ENCODE results near the gene PTRHD1.

Gene PTRHD1

DNA sequence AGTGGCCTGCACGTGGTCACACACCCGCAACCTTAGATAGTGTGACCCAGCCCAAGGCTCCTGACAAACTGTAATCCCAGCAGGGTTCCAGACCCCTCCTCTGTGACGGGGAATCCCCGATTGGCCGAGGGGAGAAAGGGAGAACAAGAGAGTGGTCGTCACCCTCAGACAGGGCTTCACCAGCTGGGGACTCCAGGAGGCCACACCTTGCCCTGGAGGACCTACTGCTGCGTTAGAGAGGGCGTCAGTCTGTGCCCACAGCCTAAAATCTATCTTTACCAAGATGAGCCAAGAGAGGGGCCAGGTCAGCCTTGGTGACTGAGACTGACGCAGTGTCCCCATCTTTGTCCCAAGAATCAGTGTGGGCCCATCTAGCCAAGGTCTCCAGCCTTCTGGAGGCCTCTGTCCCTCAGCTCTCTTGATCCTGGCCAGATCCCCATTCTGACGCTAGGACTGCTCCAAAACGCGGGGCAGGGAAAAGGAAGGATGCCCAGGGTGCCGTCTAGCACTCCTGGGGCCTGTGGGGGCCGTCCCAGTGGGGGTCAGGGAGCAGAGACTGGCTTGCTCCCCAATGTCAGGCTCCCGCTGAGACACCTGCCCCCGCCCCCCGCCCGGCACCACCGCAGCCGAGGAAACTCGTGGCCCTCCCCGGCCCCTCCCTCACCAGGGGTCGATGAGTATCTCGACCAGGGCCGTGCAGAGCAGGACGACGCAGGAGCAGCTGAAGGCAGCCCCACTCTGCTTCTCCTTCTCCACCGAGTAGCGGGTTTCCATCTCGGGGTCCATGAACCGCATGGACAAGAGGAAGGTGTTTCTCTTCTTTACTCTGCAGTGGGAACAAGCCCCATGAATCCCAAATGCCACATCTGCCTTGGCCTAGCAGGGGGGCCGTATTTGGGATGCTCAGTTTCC is 40.9 kb upstream of the PTRHD1 start:
- H3K9me3 Mint-ChIP-seq, result no peaks in the 10 kb centered on the region
- H3K36me3 Mint-ChIP-seq (ENCODE audit: low read depth), result peaks cover 15% of the 10 kb centered on the region
- intact Hi-C loops (cut with micrococcal nuclease), result no loop called here
- H3K4me1 Mint-ChIP-seq (ENCODE audit: low read depth), result no peaks in the 10 kb centered on the region
- no peak overlapping the region for H3K4me3 Mint-ChIP-seq
- H3K27me3 Mint-ChIP-seq, result no peaks in the 10 kb centered on the region
- H3K27ac Mint-ChIP-seq, result no peak overlapping the region

DNA sequence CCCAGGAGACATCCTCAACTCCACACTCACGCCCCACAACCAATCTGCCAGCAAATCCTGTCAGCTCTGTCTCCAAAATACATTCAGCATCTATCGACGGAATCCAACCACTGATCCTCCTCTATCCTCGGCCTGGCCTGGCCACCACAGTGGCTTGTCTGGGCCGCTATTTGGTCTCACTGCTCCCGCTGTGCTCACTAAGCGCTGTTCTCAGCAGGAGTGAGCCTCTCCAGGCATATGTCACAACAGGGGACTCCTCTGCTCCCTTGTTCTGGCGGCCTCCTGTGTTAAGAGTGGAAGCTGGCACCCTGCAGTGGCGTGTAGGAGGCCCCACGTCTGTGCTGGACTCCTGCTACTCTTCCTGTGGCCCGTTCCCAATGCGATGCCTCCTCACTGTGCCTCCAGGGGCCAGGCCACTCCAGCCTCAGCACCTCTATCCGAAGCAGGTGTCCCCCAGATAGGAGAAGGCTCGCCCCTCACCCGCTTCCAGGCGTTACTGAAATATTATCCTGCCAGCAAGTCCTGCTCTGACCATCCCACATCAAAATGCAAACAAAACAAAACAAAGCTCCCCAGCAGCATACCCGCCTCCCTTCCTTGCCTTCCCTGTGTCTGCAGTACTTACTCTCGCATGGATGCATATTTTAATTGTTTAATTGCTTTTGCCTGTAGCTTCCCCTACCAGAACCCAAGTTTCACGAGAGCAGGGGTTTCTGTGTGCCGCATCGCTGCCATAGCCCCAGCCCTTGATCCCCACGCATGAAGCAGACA is 39.9 kb upstream of the PTRHD1 start:
- Mint-ChIP-seq H3K27me3 (no peaks in the 10 kb centered on the region), H3K27ac (no peak overlapping the region), H3K36me3 (ENCODE audit: low read depth) (peaks cover 15% of the 10 kb centered on the region), H3K4me3 (no peak overlapping the region), H3K9me3 (no peaks in the 10 kb centered on the region), H3K4me1 (ENCODE audit: low read depth) (no peaks in the 10 kb centered on the region)
- intact Hi-C loops (cut with micrococcal nuclease), result no loop called here

DNA sequence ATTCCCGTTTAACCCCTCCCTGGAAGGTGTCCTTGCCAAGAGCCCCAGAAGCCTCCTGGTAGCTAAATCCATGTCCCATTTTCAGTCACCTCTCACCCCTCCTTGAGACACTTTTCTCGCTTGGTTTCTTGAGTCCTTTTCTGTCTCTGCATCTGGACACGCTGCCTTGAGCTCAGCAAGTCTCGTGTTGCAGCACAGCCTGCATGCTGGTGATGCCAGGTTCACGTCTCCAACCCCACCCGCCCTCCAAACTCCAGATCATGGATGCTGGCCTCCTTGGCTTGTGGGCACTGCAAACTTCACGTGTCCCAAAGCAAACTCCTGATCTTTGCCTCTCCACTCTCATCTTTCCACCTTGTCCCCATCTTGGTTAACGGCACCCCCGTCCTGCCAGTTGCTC is 39.3 kb upstream of the PTRHD1 start:
- intact Hi-C loops (cut with micrococcal nuclease), result no loop called here
- no peak overlapping the region for H3K4me3 Mint-ChIP-seq
- no peaks in the 10 kb centered on the region for H3K27me3 Mint-ChIP-seq
- H3K9me3 Mint-ChIP-seq, result no peaks in the 10 kb centered on the region
- peaks cover 15% of the 10 kb centered on the region for H3K36me3 Mint-ChIP-seq (ENCODE audit: low read depth)
- no peak overlapping the region for H3K27ac Mint-ChIP-seq
- peaks cover 3% of the 10 kb centered on the region for H3K4me1 Mint-ChIP-seq (ENCODE audit: low read depth)

DNA sequence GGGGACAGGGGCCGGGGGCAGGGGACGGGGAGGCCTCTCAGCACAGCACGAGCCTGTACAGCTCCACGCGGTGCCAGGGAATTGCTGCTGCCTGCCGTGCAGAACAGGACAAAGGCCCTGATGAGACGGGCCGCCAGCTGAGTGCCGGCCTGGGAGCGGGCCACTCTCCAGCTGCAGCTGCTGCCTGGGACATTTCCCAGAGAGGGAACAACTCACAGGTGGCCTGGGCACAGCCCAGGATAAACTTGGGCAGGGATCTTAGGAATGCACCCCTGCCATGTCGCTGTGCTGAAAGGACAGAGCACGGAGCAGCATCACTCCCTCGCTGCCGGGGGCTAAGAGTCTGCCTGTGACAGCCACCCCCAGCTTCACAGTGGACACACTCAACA is 38.9 kb upstream of the PTRHD1 start:
- Mint-ChIP-seq H3K27ac (no peak overlapping the region), H3K4me1 (ENCODE audit: low read depth) (peaks cover 8% of the 10 kb centered on the region), H3K9me3 (no peaks in the 10 kb centered on the region), H3K27me3 (no peaks in the 10 kb centered on the region), H3K4me3 (no peak overlapping the region), H3K36me3 (ENCODE audit: low read depth) (peaks cover 13% of the 10 kb centered on the region)
- intact Hi-C loops (cut with micrococcal nuclease), result no loop called here

DNA sequence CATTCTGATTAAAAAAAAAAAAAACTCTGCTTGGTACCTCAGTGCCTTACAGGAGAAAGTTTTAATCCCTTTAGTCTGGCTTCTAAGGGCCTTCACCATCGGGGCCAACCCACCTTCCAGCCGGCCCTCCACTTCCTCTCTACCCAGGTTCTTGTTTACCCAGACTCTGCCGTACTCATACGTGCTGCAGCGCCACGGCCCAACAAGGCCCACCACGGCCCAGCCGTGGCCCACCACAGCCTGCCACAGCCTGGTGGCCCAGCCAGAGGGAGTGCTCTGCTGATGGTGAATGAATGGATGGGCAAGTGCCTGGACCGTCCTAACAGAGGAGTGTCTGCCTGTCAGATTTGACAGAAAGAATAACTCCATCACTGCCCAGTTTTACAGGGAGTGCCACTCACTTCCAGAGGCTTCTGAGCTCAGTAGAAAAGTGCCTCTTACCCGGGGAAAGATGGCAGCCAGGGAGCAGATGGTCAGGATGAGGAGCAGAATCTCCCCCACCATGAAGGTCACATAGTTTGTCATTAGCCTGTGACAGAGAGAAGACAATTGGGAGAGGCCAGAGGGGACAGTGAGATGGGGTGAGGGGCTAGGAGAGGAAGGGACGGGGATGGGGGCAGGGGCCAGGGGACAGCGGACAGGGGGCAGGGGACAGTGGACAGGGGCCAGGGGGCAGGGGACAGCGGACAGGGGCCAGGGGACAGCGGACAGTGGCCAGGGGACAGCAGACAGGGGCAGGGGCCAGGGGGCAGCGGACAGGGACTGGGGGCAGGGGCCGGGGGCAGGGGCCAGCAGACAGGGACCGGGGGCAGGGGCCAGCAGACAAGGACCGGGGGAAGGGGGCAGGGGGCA is 38.3 kb upstream of the PTRHD1 start:
- Mint-ChIP-seq H3K4me3 (no peak overlapping the region), H3K9me3 (no peaks in the 10 kb centered on the region), H3K4me1 (ENCODE audit: low read depth) (peaks cover 8% of the 10 kb centered on the region), H3K27ac (no peak overlapping the region), H3K36me3 (ENCODE audit: low read depth) (peaks cover 6% of the 10 kb centered on the region), H3K27me3 (no peaks in the 10 kb centered on the region)
- intact Hi-C loops (cut with micrococcal nuclease), result no loop called here

DNA sequence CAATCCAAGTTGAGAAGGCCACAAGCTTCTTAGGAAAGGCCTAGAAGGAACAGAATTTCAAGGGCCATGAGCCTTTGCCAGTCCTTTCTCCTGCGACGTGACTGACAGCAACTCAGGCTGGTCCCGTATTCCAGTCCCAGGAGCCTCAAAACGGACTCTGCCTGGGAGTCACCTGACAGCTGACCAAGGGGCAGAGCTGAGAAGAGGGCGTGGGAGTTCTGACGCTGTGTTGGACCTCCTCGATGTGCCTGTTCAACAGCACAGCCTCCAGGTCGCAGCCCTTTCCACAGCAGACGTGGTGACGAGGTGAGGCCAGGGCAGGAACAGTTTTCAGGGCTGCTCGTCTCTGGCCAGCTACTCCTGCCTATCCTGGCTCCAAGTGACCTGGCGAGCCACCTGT is 37.6 kb upstream of the PTRHD1 start:
- no peaks in the 10 kb centered on the region for H3K27me3 Mint-ChIP-seq
- H3K4me3 Mint-ChIP-seq, result no peak overlapping the region
- H3K4me1 Mint-ChIP-seq (ENCODE audit: low read depth), result peaks cover 8% of the 10 kb centered on the region
- no peak overlapping the region for H3K27ac Mint-ChIP-seq
- no peaks in the 10 kb centered on the region for H3K9me3 Mint-ChIP-seq
- intact Hi-C loops (cut with micrococcal nuclease), result no loop called here
- no peaks in the 10 kb centered on the region for H3K36me3 Mint-ChIP-seq (ENCODE audit: low read depth)

DNA sequence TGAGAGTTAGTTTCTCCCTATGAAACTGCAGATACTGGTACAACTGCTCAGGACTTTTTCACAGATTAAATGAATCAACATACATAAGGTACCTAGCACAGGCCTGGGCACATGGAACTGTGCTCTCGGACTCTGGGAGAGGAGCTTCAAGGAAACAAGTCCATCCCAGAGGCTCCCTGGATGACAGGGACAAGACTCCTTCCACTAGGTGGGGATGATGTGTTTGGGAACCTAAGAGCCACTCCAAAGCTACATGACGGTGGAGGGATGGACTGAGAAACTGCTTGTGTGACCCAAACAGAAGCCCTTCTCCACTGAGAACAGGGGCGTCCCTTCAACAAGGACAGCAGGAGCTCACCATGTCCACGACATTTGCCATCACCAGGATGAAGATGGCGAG is 37.2 kb upstream of the PTRHD1 start:
- H3K9me3 Mint-ChIP-seq, result no peaks in the 10 kb centered on the region
- intact Hi-C loops (cut with micrococcal nuclease), result no loop called here
- H3K27ac Mint-ChIP-seq, result no peak overlapping the region
- H3K4me1 Mint-ChIP-seq (ENCODE audit: low read depth), result peaks cover 8% of the 10 kb centered on the region
- H3K4me3 Mint-ChIP-seq, result no peak overlapping the region
- no peaks in the 10 kb centered on the region for H3K36me3 Mint-ChIP-seq (ENCODE audit: low read depth)
- H3K27me3 Mint-ChIP-seq, result no peaks in the 10 kb centered on the region

DNA sequence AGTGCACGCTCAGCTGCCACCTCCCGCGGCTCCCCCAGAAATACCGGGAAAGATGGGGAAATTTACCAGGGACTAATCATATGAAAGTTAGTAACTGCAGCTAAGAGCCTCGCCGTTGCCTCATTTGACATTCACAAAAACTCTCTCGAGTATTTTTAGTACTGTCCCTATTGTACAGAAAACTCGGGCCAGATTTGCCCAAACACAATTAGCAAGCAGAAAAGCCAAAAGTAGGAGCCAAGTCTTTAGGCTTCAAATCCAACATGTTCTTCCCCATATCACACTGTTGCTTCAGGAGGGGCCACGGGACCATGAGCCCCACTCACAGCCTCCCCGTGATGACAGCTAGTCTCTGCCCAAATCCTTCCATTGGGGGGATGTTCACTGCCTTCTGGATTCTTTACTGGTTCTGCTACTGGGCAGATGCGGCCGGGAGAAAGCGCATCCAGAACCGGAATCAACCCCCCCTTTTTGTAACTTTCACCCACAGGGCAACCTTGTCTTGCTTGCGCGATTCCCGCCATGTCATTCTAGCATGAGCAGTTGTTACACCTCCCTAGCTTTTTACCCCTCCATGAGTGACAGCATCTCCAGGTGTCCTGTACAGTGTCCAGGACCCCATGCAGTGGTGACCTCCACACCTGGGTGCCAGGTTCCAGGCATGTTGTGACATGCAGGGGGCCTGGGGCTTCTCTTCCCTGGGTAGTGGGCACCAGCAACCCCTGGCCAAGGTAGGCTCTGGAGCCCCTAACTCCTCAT is 35.2 kb upstream of the PTRHD1 start:
- Mint-ChIP-seq H3K4me1 (ENCODE audit: low read depth) (peaks cover 8% of the 10 kb centered on the region), H3K27ac (no peak overlapping the region), H3K9me3 (no peaks in the 10 kb centered on the region), H3K4me3 (no peak overlapping the region), H3K36me3 (ENCODE audit: low read depth) (peaks cover 9% of the 10 kb centered on the region), H3K27me3 (no peaks in the 10 kb centered on the region)
- intact Hi-C loops (cut with micrococcal nuclease), result no loop called here

DNA sequence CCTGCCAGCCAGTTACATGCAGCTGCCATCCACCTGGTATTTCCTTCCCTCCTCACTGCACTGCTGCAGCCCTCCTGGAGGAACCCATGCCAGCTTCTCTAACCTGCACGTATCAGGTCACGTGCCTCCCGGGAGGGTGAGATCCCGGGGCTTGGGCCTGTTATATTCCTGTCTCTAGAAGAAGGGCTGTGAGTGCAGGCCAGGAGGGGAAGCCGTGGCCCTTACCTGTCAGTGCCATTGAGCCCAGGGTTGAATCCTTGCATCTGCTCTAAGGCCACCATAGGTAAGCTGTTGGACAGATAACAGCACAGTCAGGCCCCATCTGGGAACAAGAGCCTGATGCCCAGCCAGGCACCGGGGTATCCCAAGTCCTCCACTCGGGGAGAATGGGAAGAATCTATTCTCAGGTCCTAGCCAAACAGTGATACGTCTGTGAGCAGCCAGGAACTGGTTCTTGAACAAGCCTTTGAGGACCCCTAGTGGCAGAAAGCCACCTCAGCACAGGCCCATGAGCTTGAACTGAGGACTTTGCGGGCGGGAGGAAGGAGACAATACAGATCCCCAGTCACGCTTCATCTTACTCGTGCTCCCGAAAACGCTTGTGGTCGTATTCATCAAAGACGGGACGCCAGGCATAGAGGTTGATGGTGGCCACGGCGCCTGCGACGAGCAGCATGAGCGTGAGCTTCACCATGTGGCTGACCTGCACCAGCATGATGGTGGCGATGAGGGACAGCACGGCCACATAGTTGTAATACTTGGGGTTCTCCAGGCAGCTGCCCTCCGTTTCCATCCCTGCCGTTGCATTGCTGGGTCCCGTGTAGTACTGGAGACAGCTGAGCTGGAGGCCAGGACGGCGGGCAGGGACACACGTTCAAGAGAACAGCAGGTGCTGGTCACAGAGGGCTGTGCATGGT is 34.4 kb upstream of the PTRHD1 start:
- peaks cover 8% of the 10 kb centered on the region for H3K4me1 Mint-ChIP-seq (ENCODE audit: low read depth)
- H3K9me3 Mint-ChIP-seq, result no peaks in the 10 kb centered on the region
- intact Hi-C loops (cut with micrococcal nuclease), result loop anchor here (1.0 to 2.0 kb wide), 2 partner anchors 215 to 417 kb away; no protein-coding TSS in a partner anchor
- no peak overlapping the region for H3K27ac Mint-ChIP-seq
- H3K36me3 Mint-ChIP-seq (ENCODE audit: low read depth), result peaks cover 18% of the 10 kb centered on the region
- no peak overlapping the region for H3K4me3 Mint-ChIP-seq
- no peaks in the 10 kb centered on the region for H3K27me3 Mint-ChIP-seq

DNA sequence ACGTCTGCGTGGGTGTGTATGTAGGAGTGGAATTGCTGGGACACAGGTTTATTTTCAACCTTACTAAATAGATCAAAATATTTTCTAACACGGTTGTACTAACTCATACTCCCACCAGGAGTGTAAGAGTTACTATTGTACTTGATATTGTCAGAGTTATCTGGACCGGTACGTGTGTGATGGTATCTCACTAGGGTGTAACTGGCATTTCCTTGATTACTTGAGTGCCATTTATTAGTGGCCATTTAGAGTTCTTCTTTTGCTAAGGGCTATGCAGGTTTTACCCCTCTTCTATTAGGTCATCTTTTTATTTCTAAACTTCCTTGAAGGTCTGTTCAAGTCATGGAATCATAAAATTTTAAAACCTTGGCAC is 33.6 kb upstream of the PTRHD1 start:
- Mint-ChIP-seq H3K36me3 (ENCODE audit: low read depth) (peaks cover 26% of the 10 kb centered on the region), H3K4me3 (no peak overlapping the region), H3K27me3 (no peaks in the 10 kb centered on the region), H3K27ac (no peak overlapping the region), H3K9me3 (no peaks in the 10 kb centered on the region), H3K4me1 (ENCODE audit: low read depth) (peaks cover 8% of the 10 kb centered on the region)
- intact Hi-C loops (cut with micrococcal nuclease), result loop anchor here (1.0 to 2.0 kb wide), 2 partner anchors 214 to 416 kb away; no protein-coding TSS in a partner anchor

DNA sequence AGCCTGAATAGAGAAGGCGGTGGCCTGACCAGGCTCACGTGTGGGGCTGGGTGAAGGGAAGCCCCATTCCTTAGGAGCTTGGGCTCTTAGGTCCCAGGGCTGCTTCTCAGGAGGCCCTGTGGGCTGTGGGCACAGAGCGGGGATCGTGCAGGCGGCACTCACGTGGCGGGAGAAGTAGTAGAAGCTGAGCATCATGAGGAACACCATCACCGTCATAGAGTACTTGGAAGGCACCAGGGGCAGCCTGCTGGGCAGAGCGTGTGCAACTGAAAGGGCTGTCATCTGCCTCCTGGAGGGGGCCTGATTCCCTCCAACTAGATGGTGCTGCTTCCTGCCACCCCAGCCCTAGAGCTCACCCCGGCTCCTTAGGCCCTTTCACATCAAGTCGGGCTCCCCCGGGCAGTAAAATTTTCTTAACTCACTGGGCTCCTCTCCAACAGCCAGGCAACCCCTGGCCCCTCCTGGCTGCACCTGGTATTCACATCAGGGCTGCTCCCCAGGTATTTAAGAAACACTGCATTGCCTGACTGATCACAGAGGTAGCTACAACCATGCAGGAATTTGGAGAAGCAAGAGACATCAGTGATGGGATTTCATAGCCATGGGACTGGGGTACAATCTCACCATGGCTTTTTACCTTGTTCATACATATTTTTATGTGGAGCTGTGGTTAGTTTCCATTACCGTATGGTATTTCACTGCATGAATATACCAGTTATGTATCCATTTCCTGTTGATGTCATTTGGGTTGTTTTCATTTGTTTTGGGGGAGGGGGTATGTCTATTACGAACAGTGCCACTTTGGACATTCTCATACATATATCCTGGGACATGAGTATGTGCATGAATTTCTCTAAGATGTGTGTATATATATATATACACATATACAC is 32.9 kb upstream of the PTRHD1 start:
- no peaks in the 10 kb centered on the region for H3K9me3 Mint-ChIP-seq
- no peaks in the 10 kb centered on the region for H3K27me3 Mint-ChIP-seq
- H3K4me1 Mint-ChIP-seq (ENCODE audit: low read depth), result peaks cover 8% of the 10 kb centered on the region
- no peak overlapping the region for H3K27ac Mint-ChIP-seq
- intact Hi-C loops (cut with micrococcal nuclease), result loop anchor here (2.0 kb wide), 1 partner anchor 213 kb away; no protein-coding TSS in a partner anchor
- H3K4me3 Mint-ChIP-seq, result no peak overlapping the region
- H3K36me3 Mint-ChIP-seq (ENCODE audit: low read depth), result peaks cover 32% of the 10 kb centered on the region

Measured in dendritic cell treated with granulocyte-macrophage colony-stimulating factor and Interleukin-4, amounts not matched to agents 40 ng/mL and 50 ng/mL, for 4 days (primary cell).